Parathyroid adenoma (tissue), 2 donors: ENCODE measurements around the gene ZBTB20.

ENCODE experiments used
- H2AFZ ChIP-seq: fragments of 300-600 bp; sonication (generic); one replicate; pipeline ENCODE4 v1.7.0; 2017; ENCODE audit warnings: antibody characterized with exemption, mild to moderate bottlenecking
- H3K27ac ChIP-seq: fragments of 300-600 bp; sonication (generic); one replicate; pipeline ENCODE4 v1.7.0; 2017
- H3K27me3 ChIP-seq: fragments of 300-600 bp; sonication (generic); one replicate; pipeline ENCODE4 v1.7.0; 2017; ENCODE audit warnings: low read length; ENCODE audit not compliant: control insufficient read depth, insufficient read depth
- H3K36me3 ChIP-seq: fragments of 300-600 bp; sonication (generic); one replicate; pipeline ENCODE4 v1.7.0; 2017; ENCODE audit warnings: low read length; ENCODE audit not compliant: control insufficient read depth, insufficient read depth
- H3K4me1 ChIP-seq: fragments of 300-600 bp; sonication (generic); one replicate; pipeline ENCODE4 v1.7.0; 2017; ENCODE audit warnings: control low read depth
- H3K4me2 ChIP-seq: fragments of 300-600 bp; sonication (generic); one replicate; pipeline ENCODE4 v1.7.0; 2017; ENCODE audit warnings: low read length
- H3K4me3 ChIP-seq: fragments of 300-600 bp; sonication (generic); one replicate; pipeline ENCODE4 v1.7.0; 2017; ENCODE audit warnings: low read depth, low read length
- H3K79me2 ChIP-seq: fragments of 300-600 bp; sonication (generic); one replicate; pipeline ENCODE4 v1.7.0; 2017; ENCODE audit warnings: control low read depth
- H3K9ac ChIP-seq: fragments of 300-600 bp; sonication (generic); one replicate; pipeline ENCODE4 v1.7.0; 2017; ENCODE audit warnings: mild to moderate bottlenecking
- H3K9me3 ChIP-seq: fragments of 300-600 bp; sonication (generic); one replicate; pipeline ENCODE4 v1.7.0; 2017; ENCODE audit warnings: low read length; ENCODE audit not compliant: control insufficient read depth
- TF ChIP-seq, protein P1 (sequence below): fragments of 300-600 bp; sonication (generic); IDR thresholded peaks from one replicate; pipeline ENCODE4 v1.7.0; 2017; ENCODE audit warnings: antibody characterized with exemption, mild to moderate bottlenecking
- donor health status: primary hyperparathyroidism.

The ZBTB20 gene

DNA sequence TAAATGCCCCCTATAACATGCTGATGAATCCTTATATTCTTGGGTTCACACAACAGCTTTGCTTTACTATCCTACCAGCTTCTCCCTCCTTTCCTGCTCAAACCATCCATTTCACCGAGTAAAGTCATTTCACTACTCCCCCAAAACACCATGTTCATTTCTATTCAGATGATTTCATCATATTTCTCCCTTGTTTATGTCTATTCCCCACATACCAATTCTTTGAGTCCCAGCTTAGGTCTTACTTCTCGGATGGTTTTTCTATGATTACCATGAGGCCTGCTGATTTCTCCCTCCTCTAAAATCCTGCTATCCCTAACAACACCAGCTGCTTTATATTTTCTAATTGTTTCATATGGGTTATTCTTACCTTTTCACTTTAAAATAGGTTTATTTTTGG lies 621.8 kb downstream of the ZBTB20 start:
- no peak overlapping the region for H3K4me3 ChIP-seq
- no peak overlapping the region for H2AFZ ChIP-seq
- H3K4me1 ChIP-seq: no peaks in the 10 kb centered on the region
- no peaks in the 10 kb centered on the region for H3K9me3 ChIP-seq
- H3K36me3 ChIP-seq: no peaks in the 10 kb centered on the region
- H3K4me2 ChIP-seq: no peak overlapping the region
- TF ChIP-seq, protein P1, sequence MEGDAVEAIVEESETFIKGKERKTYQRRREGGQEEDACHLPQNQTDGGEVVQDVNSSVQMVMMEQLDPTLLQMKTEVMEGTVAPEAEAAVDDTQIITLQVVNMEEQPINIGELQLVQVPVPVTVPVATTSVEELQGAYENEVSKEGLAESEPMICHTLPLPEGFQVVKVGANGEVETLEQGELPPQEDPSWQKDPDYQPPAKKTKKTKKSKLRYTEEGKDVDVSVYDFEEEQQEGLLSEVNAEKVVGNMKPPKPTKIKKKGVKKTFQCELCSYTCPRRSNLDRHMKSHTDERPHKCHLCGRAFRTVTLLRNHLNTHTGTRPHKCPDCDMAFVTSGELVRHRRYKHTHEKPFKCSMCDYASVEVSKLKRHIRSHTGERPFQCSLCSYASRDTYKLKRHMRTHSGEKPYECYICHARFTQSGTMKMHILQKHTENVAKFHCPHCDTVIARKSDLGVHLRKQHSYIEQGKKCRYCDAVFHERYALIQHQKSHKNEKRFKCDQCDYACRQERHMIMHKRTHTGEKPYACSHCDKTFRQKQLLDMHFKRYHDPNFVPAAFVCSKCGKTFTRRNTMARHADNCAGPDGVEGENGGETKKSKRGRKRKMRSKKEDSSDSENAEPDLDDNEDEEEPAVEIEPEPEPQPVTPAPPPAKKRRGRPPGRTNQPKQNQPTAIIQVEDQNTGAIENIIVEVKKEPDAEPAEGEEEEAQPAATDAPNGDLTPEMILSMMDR: no peak
- no peak overlapping the region for H3K27ac ChIP-seq
- H3K9ac ChIP-seq: no peak overlapping the region
- H3K79me2 ChIP-seq: no peaks in the 10 kb centered on the region
- no peaks in the 10 kb centered on the region for H3K27me3 ChIP-seq

DNA sequence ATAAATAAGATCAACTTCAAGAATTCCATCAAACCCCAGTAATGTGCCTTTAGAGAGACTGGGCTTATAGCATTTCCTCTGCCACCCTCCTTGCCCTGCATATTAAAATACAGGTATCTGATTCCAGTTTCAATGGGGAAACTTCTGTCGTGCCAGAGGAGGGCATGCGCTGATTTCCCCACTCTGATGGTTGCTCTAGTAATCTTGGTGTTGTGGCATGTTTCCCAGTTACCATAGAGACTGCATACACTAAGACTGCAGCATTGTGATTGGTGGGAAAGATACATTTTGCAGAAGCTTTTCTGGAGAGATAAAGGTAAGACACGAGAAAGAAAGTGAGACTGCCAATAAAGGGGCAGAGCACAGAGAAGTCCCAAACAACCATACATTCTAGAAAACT lies 627.7 kb downstream of the ZBTB20 start:
- H3K9ac ChIP-seq: no peak overlapping the region
- H3K4me2 ChIP-seq: no peak overlapping the region
- H3K27ac ChIP-seq: no peak overlapping the region
- TF ChIP-seq, protein P1: no peak
- no peaks in the 10 kb centered on the region for H3K9me3 ChIP-seq
- H2AFZ ChIP-seq: no peak overlapping the region
- no peaks in the 10 kb centered on the region for H3K27me3 ChIP-seq
- no peak overlapping the region for H3K4me3 ChIP-seq
- no peaks in the 10 kb centered on the region for H3K4me1 ChIP-seq
- no peaks in the 10 kb centered on the region for H3K79me2 ChIP-seq
- no peaks in the 10 kb centered on the region for H3K36me3 ChIP-seq

DNA sequence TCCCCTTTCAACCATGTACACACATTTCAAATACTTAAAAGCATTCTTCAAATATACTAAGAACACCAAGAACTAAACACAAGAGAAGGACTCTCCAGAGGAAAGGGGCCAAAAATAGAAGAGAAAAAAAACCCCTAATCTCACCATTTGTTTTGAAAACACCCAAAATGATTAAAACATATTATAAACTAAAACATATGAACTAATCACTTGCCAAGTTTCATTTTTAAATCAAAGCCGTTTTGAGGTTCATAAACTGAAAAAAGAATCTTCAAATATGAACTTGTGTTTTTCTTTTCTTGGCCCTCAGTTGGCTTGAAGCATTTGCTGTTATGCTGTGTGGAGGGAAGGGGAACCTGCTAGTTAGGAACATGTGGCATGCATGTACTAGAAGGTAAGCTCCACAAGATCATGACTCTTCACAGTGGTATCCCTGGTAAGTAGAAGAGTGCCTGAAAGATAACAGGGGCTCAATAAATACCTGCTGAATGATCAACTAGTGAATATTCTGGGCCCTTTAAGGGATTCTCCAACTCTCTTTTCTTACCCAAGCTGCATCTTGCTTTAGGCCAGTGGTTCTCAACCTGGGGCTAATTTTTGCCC lies 628.8 kb downstream of the ZBTB20 start:
- no peak overlapping the region for H3K9ac ChIP-seq
- no peaks in the 10 kb centered on the region for H3K4me1 ChIP-seq
- TF ChIP-seq, protein P1: no peak
- H3K9me3 ChIP-seq: no peaks in the 10 kb centered on the region
- no peak overlapping the region for H3K4me2 ChIP-seq
- H3K27me3 ChIP-seq: no peaks in the 10 kb centered on the region
- H3K79me2 ChIP-seq: no peaks in the 10 kb centered on the region
- no peaks in the 10 kb centered on the region for H3K36me3 ChIP-seq
- H3K4me3 ChIP-seq: no peak overlapping the region
- H3K27ac ChIP-seq: no peak overlapping the region
- no peak overlapping the region for H2AFZ ChIP-seq

DNA sequence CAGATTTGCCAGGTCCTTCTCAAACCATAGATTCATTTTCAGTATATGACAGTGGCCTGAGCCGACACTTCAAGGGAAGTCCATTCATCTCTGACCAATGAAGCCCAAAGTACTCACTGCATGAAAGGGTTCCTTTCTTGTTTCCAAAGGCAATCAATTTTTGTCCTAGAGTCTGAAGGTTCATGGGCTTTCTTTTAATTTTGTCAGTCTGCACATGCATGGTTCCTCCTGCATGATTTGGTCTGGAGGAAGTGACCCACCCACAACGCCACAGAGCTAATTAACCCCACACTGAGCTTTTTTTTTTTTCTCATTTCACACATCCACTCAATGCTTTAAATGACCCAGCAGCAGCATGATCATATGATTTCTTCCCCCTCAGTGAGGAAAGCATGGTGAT lies 636.9 kb downstream of the ZBTB20 start:
- H3K9me3 ChIP-seq: no peaks in the 10 kb centered on the region
- H3K79me2 ChIP-seq: no peaks in the 10 kb centered on the region
- no peak overlapping the region for H3K4me3 ChIP-seq
- H3K4me2 ChIP-seq: no peak overlapping the region
- H3K4me1 ChIP-seq: no peaks in the 10 kb centered on the region
- H3K9ac ChIP-seq: no peak overlapping the region
- H3K27ac ChIP-seq: no peak overlapping the region
- H3K27me3 ChIP-seq: no peaks in the 10 kb centered on the region
- no peaks in the 10 kb centered on the region for H3K36me3 ChIP-seq
- no peak overlapping the region for H2AFZ ChIP-seq
- TF ChIP-seq, protein P1: no peak

DNA sequence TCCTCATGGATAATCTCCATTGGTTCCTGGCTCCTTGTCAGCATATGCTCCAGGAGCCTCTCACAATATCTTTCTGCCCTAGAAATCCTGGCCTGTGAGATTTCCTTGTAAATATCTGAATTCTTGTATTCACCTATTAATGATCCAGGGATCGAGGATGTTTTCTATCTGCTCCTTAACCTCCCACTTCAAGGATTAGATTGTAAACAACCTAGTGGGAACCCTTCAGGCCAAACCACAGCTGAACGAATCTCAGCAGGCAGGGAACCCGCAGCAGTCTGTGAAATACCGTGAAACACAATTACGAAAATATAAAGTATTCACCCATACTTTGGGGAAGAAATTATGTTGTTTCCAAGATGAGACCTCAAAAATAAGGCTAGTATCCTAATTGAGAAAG lies 637.3 kb downstream of the ZBTB20 start:
- TF ChIP-seq, protein P1: no peak
- no peak overlapping the region for H2AFZ ChIP-seq
- no peaks in the 10 kb centered on the region for H3K4me1 ChIP-seq
- no peak overlapping the region for H3K9ac ChIP-seq
- H3K27me3 ChIP-seq: no peaks in the 10 kb centered on the region
- no peaks in the 10 kb centered on the region for H3K36me3 ChIP-seq
- H3K9me3 ChIP-seq: no peaks in the 10 kb centered on the region
- H3K79me2 ChIP-seq: no peaks in the 10 kb centered on the region
- no peak overlapping the region for H3K4me2 ChIP-seq
- no peak overlapping the region for H3K27ac ChIP-seq
- H3K4me3 ChIP-seq: no peak overlapping the region
